Fibroblast of villous mesenchyme (primary cell): Measurements from ENCODE around the gene CCL22. TPM values are rescaled to one million over a fixed set of nuclear protein-coding genes. Genes with fewer than 3 reads are reported as not detected.

Source experiments
- DNase-seq: peaks from one replicate; pipeline ENCODE4 v3.0.0-alpha.2; 2010; ENCODE audit warnings: low read depth
- H3K4me3 ChIP-seq: 2 replicates; pipeline ENCODE4 v1.5.1; 2011; ENCODE audit warnings: low read depth, mild to moderate bottlenecking, low read length
- CTCF ChIP-seq: IDR thresholded peaks from 2 replicates; pipeline ENCODE4 v1.5.1; 2012; ENCODE audit warnings: low read depth, mild to moderate bottlenecking, low read length; ENCODE audit not compliant: insufficient read depth
- total RNA-seq: library from RNA; depleted of rRNA; stranded (reverse); fragments of >200 nt; gene quantifications from 2 replicates; pipeline ENCODE4 v1.2.3, GENCODE V29; 2012

Gene CCL22
- total RNA-seq, 1 donor = not detected

GRCh38 chr16:57364143-57364542 is 5.6 kb downstream of the CCL22 start:
- no peak for TF ChIP-seq CTCF
- DNase-seq = no peak

GRCh38 chr16:57366544-57367040 is 8.0 kb downstream of the CCL22 start:
- DNase-seq = no peak
- no peak for TF ChIP-seq CTCF
- H3K4me3 ChIP-seq = no peak overlapping the region

More at GRCh38 chr16:57364143-57364542, 5.6 kb downstream of the CCL22 start:
- H3K4me3 ChIP-seq = no peak overlapping the region

- no peak overlapping the region for H3K4me3 ChIP-seq
- DNase-seq = peak; percentile 56
- no peak for TF ChIP-seq CTCF
These were observed 8.7 kb downstream of the CCL22 start for GRCh38 chr16:57367116-57367752.

- no peak for DNase-seq
- TF ChIP-seq CTCF = no peak
- H3K4me3 ChIP-seq = no peak overlapping the region
These were observed 13.2 kb downstream of the CCL22 start for GRCh38 chr16:57371494-57372371.

GRCh38 chr16:57372372-57373116 is 14.0 kb downstream of the CCL22 start, which contains the start of gene CX3CL1:
Gene CX3CL1 (plus strand): TSS chr16:57372490. CDS start chr16:57372569, 79 bp downstream.
- peak; percentile 50 for DNase-seq
- peak; percentile 8 for TF ChIP-seq CTCF
- H3K4me3 ChIP-seq = peak within 1 kb of the TSS; percentile 48

- no peak for TF ChIP-seq CTCF
- DNase-seq = no peak
These were observed 14.7 kb downstream of the CCL22 start for GRCh38 chr16:57373117-57373947.

More at GRCh38 chr16:57373117-57373947, 14.7 kb downstream of the CCL22 start:
- H3K4me3 ChIP-seq = peak overlapping the region; percentile 48
